HEK293T (cell line): ENCODE data around the gene CLCN4.

ENCODE experiments used
- ARNT ChIP-seq: fragments of 450-650 bp; IDR thresholded peaks from 2 replicates; pipeline ENCODE4 v1.6.1; 2017; ENCODE audit warnings: mild to moderate bottlenecking
- BHLHE40 ChIP-seq: fragments of 450-650 bp; IDR thresholded peaks from 2 replicates; pipeline ENCODE4 v1.6.1; 2016; ENCODE audit warnings: mild to moderate bottlenecking, moderate library complexity, borderline replicate concordance
- CTBP1 ChIP-seq: fragments of 450-650 bp; IDR thresholded peaks from 2 replicates; pipeline ENCODE4 v1.6.1; 2016; ENCODE audit warnings: borderline replicate concordance
- ELF4 ChIP-seq: fragments of 450-650 bp; IDR thresholded peaks from 2 replicates; pipeline ENCODE4 v1.6.1; 2017; ENCODE audit warnings: antibody characterized with exemption
- FOXK2 ChIP-seq: fragments of 450-650 bp; IDR thresholded peaks from 2 replicates; pipeline ENCODE4 v1.6.1; 2016; ENCODE audit warnings: mild to moderate bottlenecking
- HDGF ChIP-seq: fragments of 450-650 bp; IDR thresholded peaks from 2 replicates; pipeline ENCODE4 v1.6.1; 2017; ENCODE audit warnings: antibody characterized with exemption, borderline replicate concordance
- L3MBTL2 ChIP-seq: fragments of 450-650 bp; conservative IDR thresholded peaks from 2 replicates; pipeline ENCODE4 v1.6.1; 2016; ENCODE audit warnings: mild to moderate bottlenecking
- NFRKB ChIP-seq: fragments of 450-650 bp; IDR thresholded peaks from 2 replicates; pipeline ENCODE4 v1.6.1; 2016; ENCODE audit warnings: mild to moderate bottlenecking, moderate library complexity
- PKNOX1 ChIP-seq: fragments of 450-650 bp; IDR thresholded peaks from 2 replicates; pipeline ENCODE4 v1.6.1; 2016
- SP1 ChIP-seq: fragments of 450-650 bp; IDR thresholded peaks from 2 replicates; pipeline ENCODE4 v1.6.1; 2017
- SUZ12 ChIP-seq: fragments of 450-650 bp; IDR thresholded peaks from 2 replicates; pipeline ENCODE4 v1.6.1; 2016; ENCODE audit warnings: mild to moderate bottlenecking
- TARDBP ChIP-seq: fragments of 450-650 bp; IDR thresholded peaks from 2 replicates; pipeline ENCODE4 v1.6.1; 2016
- ZNF384 ChIP-seq: fragments of 450-650 bp; IDR thresholded peaks from 2 replicates; pipeline ENCODE4 v1.6.1; 2016

- TF ChIP-seq CTBP1, result no peak
- TF ChIP-seq ZNF384, result no peak
- no peak for TF ChIP-seq NFRKB
- no peak for TF ChIP-seq ARNT
- TF ChIP-seq PKNOX1, result no peak
- TF ChIP-seq TARDBP, result no peak
- TF ChIP-seq FOXK2, result no peak
- no peak for TF ChIP-seq BHLHE40
- no peak for TF ChIP-seq HDGF
- no peak for TF ChIP-seq SP1
- TF ChIP-seq SUZ12, result no peak
- TF ChIP-seq ELF4, result no peak
- no peak for TF ChIP-seq L3MBTL2
Observed at GRCh38 chrX:10195425-10195824, 38.6 kb downstream of the CLCN4 start.
